NCI-H510A (cell line): Measurements from ENCODE around the gene LSR.

Experiments
- DNase-seq: peaks from one replicate; lab custom pipeline; 2025; lab: John Stamatoyannopoulos, UW

LSR gene, protein sequence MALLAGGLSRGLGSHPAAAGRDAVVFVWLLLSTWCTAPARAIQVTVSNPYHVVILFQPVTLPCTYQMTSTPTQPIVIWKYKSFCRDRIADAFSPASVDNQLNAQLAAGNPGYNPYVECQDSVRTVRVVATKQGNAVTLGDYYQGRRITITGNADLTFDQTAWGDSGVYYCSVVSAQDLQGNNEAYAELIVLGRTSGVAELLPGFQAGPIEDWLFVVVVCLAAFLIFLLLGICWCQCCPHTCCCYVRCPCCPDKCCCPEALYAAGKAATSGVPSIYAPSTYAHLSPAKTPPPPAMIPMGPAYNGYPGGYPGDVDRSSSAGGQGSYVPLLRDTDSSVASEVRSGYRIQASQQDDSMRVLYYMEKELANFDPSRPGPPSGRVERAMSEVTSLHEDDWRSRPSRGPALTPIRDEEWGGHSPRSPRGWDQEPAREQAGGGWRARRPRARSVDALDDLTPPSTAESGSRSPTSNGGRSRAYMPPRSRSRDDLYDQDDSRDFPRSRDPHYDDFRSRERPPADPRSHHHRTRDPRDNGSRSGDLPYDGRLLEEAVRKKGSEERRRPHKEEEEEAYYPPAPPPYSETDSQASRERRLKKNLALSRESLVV

GRCh38 chr19:35248310-35249145 is at the start of gene LSR:
Gene LSR (plus strand): TSS chr19:35249002. CDS start chr19:35249023, 21 bp downstream.
- peak; percentile 97 for DNase-seq

GRCh38 chr19:35199481-35199880 is 49.3 kb upstream of the LSR start:
- no peak for DNase-seq

DNA sequence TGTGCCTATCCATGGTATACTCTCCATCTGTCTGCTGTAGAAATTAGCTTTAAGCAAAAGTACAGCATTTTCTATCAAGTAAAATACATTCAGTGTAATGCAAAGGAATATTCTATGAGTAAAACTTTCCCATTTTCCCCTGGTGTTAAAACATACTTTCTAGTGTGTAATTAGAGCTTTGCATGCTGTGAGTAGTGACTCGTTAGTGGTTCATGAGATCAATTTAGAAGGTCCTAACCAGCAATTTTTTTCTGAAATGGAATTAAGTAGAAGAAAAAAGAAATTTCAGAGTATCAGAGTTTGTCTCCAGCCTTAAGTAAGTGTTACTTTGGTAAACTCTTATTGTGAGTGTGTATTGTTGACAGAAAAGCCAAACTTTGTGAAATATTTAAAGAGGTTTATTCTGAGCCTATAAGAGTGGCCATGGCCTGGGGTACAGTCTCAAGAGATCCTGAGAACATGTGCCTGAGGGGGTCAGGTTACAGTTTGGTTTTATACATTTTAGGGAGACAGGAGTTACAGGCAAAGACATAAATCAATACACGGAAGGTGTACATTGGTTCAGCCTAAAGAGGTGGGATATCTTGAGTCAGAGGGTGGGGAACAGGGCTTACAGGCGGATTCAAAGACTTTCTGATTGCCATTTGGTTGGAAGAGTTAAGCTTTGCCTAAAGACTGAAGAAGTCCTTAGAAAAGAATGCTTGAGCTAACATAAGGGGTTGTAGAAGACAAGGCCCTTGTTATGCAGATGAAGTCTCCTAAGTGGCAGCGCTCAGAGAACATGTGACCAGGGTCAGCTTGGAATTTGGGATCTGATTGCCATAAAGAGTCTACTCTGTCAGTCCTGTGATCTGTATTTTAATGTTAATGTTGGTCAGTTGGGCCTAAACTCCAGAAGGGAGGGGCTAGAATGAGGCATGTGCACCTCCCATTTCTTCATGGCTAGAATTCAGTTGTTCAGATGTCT is 45.8 kb upstream of the LSR start:
- no peak for DNase-seq

GRCh38 chr19:35204799-35205732 is 43.7 kb upstream of the LSR start:
- DNase-seq: no peak

DNA sequence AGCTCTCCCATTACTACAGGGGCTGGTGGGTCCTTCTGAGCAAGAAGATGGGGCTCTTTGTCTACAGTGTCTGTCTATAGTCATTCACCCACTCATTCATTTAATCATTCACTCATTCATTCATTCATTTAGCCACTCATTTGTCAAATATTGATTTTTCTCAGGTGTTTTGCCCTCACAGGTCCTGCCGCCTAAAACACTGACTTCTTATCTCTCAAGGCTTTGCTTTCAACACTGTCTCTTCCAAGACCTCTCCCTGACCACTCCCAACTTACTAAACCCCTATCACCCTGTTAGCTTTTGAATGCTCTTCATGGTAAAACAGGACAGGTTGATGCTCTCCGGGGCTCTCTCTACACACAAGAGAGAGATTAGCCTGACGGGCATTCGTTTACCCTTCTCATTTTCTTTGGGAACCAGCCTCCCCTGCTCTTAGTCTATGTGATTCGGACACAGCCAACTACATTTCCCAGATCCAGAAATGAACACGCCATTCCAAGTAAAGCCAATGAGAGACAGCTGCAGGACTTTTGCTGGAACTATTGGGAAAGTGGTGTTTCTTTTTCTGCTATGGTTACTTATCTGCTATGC is 43.0 kb upstream of the LSR start:
- no peak for DNase-seq

DNA sequence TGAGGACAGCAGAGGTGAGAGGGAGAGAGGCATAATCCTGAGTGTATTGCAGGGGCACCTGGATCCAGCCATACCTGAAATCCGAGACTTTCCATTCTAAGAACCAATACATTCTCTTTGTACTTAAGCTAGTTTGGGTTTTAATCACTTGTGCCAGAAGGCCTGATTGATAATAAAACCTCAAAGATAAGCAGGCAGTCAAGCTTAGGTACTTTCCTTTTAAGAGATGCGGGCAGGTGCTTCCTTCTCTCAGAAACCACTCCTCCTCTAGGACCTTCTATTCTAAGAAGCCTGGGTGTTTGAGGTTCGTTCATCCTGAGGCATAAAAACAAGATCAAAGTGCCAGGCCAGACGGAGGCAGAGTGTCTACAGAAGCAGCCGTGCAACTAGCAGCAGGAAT is 42.4 kb upstream of the LSR start:
- DNase-seq: no peak

DNA sequence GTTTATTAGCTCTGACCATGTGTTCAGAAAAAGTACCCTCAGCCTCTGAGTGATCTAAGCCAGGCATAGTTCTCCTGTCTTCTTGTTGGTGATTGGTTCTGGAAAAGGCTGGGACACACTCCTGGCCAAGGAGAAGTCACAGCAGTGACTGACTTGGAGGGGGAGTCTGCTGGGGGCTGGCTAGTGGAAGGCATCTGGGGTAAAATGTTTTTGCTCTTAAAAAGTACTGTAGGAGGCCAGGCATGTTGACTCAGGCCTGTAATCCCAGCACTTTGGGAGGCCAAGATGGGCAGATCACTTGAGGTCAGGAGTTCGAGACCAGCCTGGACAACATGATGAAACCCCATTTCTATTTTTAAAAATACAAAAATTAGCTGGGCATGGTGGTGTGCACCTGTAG is 41.9 kb upstream of the LSR start:
- no peak for DNase-seq

- no peak for DNase-seq
These were observed 41.4 kb upstream of the LSR start for GRCh38 chr19:35207391-35207871.

DNA sequence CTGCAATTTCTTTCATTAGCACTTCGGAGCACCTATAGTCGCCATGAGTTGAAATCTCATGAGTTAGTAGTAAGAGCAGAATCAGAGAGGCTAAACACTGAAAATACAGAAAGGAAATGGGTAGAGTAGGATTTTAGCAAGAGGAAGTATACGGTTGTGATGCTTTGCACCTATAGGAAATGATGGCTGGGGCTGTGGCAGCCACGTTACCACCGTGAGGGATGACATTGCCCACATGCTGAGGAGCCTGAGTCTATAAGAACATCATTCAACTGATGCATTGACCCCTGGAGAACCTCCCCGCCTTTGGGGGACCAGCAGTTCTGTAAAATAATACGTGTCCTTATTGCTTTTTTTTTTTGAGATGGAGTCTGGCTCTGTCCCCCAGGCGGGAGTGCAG is 40.7 kb upstream of the LSR start:
- DNase-seq: no peak

DNA sequence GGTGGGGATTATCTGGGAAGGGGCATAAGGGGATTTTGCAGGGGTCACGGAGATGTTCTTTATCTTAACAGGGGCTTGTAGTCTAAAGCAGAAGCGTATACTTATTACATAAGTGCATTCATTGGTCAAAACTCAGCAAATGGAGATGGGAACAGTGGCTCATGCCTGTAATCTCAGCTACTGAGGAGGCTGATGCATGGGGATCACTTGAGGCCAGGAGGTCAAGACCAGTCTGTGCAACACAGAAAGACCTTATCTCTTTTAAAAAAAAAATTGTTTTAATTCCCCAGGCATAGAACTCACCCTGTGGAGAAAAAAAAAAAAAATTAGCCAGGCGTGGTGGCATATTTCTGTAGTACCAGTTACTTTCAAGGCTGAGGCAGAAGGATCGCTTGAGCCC is 39.2 kb upstream of the LSR start:
- no peak for DNase-seq

DNA sequence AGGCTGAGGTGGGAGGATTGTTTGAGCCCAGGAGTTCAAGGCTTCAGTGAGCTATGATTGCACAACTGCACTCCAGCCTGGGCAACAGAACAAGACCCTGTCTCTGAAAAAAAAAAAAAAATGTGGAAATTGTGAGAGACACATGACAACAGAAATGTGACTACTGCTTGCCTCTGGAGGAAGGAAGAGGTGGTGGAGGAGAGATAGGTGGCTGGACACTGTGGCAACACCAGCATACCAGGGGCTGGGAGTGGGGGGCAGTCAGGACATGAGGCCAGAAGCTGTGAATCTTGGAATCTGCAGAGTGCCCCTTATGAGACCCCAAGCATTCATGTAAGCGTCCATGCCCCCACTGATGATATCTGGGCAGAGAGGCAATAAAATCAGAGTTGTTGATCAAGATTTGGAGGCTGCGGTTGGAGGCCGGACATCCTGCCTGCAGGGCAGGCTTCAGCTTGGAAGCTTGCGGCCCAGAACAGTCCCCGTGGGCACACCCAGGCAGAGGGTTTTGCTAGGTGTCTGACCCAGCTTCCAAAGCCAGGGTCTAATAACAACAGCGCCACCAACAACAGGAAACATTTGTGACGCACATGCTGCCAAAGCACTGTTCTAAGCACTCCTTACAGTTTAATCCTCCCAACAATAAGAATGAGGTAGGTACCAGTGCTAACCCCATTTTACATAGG is 37.1 kb upstream of the LSR start:
- no peak for DNase-seq

- no peak for DNase-seq
These were observed 36.6 kb upstream of the LSR start for GRCh38 chr19:35212241-35212640.

DNA sequence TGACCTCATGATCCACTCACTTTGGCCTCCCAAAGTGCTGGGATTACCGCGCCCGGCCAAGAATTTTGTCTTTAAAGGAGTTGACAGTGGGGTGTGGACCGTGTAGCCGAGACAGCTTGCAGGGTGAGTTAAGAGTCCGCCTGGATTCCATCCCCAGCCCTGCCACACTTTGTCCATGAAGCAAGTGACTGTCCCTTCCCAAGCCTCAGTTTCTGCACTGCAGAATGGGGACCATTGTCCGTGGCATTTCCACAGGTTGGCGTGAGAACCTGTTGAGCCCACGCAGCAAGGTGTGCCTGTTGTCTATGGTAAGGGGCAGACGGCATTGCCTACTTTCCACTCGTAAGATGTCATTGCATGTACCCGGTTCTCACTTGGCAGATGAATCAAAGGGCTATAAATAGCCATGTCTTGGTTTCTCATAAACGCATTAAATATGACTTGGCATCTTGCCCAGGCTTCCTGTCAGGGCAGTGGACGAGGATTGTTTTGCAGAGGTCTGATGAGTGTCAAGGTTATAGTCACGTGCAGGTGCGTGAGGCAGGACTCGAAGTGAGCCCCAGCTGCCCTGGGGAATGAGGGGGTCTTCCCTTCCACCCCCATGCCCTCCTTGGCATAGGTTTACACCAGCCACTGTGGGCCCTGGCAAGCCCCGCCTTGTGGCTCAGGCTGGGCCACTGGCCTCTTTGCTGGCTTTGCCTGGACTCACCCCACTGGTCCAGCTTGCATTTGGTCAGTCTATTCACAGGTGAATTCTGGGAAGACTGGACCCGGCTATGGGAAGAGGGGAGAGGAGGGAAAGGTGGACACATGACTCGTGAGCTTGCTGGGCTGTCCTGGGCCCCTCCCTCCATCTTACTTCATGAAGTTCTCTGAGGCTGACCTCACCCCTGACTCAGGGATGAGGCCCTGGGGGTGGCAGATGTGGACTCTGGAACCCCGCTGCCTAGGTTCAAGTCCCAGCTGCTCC is 34.9 kb upstream of the LSR start:
- peak; percentile 11 for DNase-seq

DNA sequence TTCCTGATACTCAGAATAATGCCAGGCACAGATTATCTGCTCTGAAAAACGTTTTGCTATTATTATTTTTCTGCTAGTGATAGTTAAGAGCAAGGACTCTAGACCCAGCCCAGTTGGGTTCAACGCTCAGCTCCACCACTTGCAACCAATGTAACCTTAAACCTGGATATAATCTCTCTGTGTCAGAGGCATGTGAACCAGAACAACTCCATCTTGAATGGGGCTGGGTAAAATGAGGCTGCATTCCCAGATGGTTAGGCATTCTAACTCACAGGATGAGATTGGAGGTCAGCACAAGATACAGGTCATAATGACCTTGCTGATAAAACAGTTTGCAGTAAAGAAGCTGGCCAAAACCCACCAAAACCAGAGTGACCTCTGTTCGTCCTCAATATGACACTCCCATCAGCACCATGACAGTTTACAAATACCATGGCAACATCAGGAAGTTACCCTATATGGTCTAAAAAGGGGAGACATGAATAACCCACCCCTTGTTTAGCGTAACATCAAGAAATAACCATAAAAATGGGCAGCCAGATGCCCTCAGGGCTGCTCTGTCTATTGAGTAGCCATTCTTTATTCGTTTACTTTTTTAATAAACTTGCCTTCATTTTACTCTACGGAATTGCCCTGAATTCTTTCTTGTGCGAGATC is 33.9 kb upstream of the LSR start:
- DNase-seq: no peak

DNA sequence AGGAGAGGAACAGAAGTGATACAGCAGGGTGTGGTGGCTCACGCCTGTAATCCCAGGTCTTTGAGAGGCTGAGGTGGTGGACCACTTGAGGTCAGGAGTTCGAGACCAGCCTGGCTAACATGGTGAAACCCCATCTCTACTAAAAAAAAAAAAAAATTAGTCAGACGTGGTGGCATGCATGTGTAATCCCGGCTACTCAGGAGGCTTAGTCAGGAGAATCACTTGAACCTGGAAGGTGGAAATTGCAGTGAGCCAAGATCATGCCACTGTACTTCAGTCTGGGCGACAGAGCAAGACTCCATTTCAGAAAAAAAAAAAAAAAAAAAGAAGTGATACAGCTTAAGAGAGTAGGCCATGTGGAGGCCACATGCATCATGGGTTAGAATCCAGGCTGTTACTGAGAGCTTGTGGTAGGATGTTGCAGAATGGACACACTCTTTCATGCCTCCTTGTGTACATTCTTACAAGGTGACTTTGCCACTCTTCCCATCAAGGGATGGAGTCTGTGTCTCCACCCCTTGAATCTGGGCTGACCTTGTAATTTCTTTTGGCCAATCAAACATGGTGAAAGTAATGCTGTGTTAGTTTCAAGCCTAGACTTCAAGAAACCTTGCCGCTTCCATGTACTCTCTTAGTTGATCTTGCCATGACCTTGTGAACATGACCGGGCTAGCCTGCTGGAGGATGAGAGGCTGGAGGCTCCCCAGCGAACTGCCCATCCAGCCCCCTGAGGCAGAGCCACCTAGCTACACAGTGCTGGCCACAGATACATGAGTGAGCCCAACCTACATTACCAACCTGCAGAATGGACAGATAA is 32.6 kb upstream of the LSR start:
- DNase-seq: no peak

DNA sequence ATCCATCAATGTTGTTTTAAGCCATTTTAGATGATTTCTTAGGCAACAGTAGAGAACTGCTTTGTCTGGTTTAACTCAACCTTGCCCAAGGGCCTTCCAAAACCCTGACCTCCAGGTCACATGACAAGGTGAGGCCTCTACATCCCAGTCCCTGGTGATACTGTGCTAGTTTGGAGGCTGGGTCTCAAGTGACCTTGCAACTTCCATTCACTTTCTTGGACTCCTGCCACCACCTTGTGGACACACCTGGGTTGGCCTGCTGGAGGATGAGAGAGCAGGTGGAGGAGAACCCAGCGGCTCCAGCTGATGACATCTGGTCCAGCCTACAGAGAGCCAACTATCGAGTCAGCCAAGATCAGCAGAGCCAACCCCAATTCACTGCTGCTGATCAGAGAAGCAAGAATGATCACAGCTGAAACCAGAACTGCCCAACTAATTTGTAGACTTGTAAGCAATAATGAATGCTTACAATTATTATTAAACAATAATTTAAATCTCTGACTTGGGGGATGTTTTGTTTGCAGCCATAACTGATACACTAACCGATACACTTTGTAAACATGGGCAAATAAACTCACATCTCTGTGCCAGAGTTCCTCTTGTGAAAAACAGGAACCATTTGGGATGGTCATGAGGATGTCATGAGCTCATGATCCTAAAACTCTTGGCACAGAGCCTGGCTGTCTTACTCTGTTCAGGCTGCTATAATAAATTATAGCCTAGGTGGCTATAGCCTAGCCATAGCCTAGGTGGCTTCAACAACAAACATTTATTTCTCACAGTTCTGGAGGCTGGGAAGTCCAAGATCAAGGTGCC is 31.8 kb upstream of the LSR start:
- no peak for DNase-seq
